Memory B cell (primary cell): Measurements from ENCODE around the gene GRM5.
"Not testable (repeated sequence)": the region's sequence is repeated elsewhere in the genome, so short reads cannot be mapped to it uniquely, and the experiment has no call there.

Experiments used
- ATAC-seq: fragments of 150-1000 bp; cut with Tn5 transposase; 2 replicates; pipeline ENCODE4 v1.10.0; 2021; ENCODE audit warnings: low read depth, mild to moderate bottlenecking, moderate library complexity
- DNase-seq, 2 donors: peaks; one replicate each; pipeline ENCODE4 v3.0.0; 2022; ENCODE audit warnings: low spot score in 2 of 2
- H3K27ac Mint-ChIP-seq: one replicate; pipeline ENCODE4 v1.8.0; 2022; ENCODE audit warnings: mild to moderate bottlenecking, moderate library complexity, mixed read lengths
- H3K27me3 Mint-ChIP-seq: one replicate; pipeline ENCODE4 v1.8.0; 2022; ENCODE audit warnings: mixed read lengths
- H3K36me3 Mint-ChIP-seq: one replicate; pipeline ENCODE4 v1.8.0; 2022; ENCODE audit warnings: mild to moderate bottlenecking, mixed read lengths
- H3K4me1 Mint-ChIP-seq: one replicate; pipeline ENCODE4 v1.8.0; 2022; ENCODE audit warnings: mixed read lengths
- H3K4me3 Mint-ChIP-seq: one replicate; pipeline ENCODE4 v1.8.0; 2022; ENCODE audit warnings: mild to moderate bottlenecking, moderate library complexity, mixed read lengths
- H3K9me3 Mint-ChIP-seq: one replicate; pipeline ENCODE4 v1.8.0; 2022; ENCODE audit warnings: mixed read lengths

GRM5 gene

GRCh38 chr11:88917065-88917464 lies 148.7 kb downstream of the GRM5 start:
- not testable (repeated sequence) for H3K4me3 Mint-ChIP-seq, ATAC-seq, H3K9me3 Mint-ChIP-seq, H3K4me1 Mint-ChIP-seq, H3K36me3 Mint-ChIP-seq, H3K27ac Mint-ChIP-seq, H3K27me3 Mint-ChIP-seq, DNase-seq

GRCh38 chr11:88909500-88909899 lies 156.3 kb downstream of the GRM5 start:
- no peak overlapping the region for H3K4me3 Mint-ChIP-seq
- no peaks in the 10 kb centered on the region for H3K4me1 Mint-ChIP-seq
- H3K36me3 Mint-ChIP-seq: no peaks in the 10 kb centered on the region
- no peak for DNase-seq
- no peak overlapping the region for H3K27ac Mint-ChIP-seq
- H3K9me3 Mint-ChIP-seq: peaks cover 1% of the 10 kb centered on the region
- no peak for ATAC-seq
- no peaks in the 10 kb centered on the region for H3K27me3 Mint-ChIP-seq

GRCh38 chr11:88901436-88901835 lies 164.3 kb downstream of the GRM5 start:
- not testable (repeated sequence) for ATAC-seq, H3K4me3 Mint-ChIP-seq, H3K36me3 Mint-ChIP-seq, H3K4me1 Mint-ChIP-seq, DNase-seq, H3K27me3 Mint-ChIP-seq, H3K27ac Mint-ChIP-seq, H3K9me3 Mint-ChIP-seq

DNA sequence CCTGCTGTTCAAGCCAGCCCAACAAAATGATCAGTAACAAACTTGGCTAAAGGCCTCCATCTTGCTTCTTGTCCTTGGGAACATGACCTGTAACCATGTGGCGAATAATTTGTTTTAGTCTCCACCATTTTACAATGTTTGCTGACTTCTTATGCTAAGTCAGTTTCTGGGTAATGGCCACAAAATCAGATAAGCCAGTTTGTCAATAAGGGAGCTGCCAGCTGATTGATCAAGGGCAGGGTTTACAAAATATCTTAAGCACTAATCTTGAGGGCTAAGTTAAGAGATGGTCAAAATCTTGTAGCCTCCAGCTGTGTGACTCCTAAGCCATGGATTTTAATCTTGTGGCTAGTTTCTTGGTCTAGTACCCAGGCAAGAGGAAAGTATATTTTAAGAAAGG lies 176.9 kb downstream of the GRM5 start:
- not testable (repeated sequence) for H3K4me1 Mint-ChIP-seq, DNase-seq, H3K27ac Mint-ChIP-seq, H3K36me3 Mint-ChIP-seq, H3K27me3 Mint-ChIP-seq, H3K4me3 Mint-ChIP-seq, ATAC-seq, H3K9me3 Mint-ChIP-seq

GRCh38 chr11:88886796-88887195 lies 179.0 kb downstream of the GRM5 start:
- Mint-ChIP-seq H3K36me3 (no peaks in the 10 kb centered on the region), H3K4me1 (no peaks in the 10 kb centered on the region), H3K9me3 (peaks cover 10% of the 10 kb centered on the region), H3K27me3 (no peaks in the 10 kb centered on the region), H3K4me3 (no peak overlapping the region), H3K27ac (no peak overlapping the region)
- no peak for DNase-seq
- no peak for ATAC-seq

DNA sequence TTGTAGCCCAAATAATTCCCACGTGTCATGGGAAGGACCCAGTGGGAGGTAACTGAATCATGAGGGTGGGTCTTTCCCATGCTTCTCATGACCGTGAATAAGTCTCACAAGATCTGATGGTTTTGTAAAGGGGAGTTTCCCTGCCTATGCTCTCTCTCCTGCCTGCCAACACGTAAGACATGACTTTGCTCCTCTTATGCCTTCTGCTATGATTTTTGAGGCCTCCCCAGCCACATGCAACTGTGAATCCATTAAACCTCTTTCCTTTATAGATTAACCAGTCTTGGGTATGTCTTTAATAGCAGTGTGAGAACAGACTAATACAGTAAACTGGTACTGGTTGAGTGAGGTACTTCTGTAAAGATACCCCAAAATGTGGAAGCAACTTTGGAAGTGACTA lies 183.0 kb downstream of the GRM5 start:
- not testable (repeated sequence) for H3K27me3 Mint-ChIP-seq, H3K9me3 Mint-ChIP-seq, DNase-seq, H3K36me3 Mint-ChIP-seq, ATAC-seq, H3K4me3 Mint-ChIP-seq, H3K4me1 Mint-ChIP-seq, H3K27ac Mint-ChIP-seq

DNA sequence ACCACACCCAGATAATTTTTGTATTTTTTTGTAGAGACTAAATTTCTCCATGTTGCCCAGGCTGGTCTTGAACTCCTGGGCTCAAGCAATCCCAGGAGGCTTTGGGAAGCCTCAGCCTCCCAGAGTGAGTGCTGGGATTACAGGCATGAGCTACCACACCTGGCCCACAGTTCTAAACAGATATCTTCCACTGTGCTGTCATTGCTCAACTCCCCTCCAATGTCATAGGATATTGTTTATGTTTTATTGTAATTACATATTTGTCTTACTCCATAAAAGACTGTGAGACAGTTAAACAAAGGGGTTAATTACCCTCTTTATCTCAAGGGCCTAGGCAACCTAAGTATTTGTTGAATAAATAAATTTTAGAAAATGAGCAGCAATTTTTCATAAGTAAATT lies 204.2 kb downstream of the GRM5 start:
- H3K27me3 Mint-ChIP-seq: no peaks in the 10 kb centered on the region
- no peak overlapping the region for H3K27ac Mint-ChIP-seq
- H3K4me3 Mint-ChIP-seq: no peak overlapping the region
- H3K9me3 Mint-ChIP-seq: peaks cover 6% of the 10 kb centered on the region
- DNase-seq (no peak), ATAC-seq (no peak)
- H3K36me3 Mint-ChIP-seq: no peaks in the 10 kb centered on the region
- H3K4me1 Mint-ChIP-seq: no peaks in the 10 kb centered on the region

DNA sequence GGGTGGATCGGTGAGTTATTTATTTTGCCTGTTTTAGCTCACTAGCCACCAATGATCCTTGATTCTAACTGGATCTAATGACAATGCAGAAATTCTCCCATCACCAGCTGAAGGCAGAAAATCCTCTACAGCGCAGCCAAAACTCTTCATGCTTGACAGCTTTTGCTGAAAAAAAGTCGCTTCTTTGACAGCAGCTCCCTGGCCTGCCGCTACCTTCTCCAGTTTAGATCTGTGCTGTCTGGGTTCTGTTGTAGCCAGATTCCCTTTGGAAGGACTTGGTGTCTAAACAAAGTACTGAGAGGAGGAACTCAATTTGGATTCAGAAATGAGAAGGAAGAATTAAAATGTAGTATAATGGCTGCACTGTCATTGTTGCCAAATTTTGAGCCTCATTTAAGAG lies 205.4 kb downstream of the GRM5 start:
- not testable (repeated sequence) for H3K27ac Mint-ChIP-seq, H3K4me3 Mint-ChIP-seq, DNase-seq, ATAC-seq, H3K4me1 Mint-ChIP-seq, H3K9me3 Mint-ChIP-seq, H3K27me3 Mint-ChIP-seq, H3K36me3 Mint-ChIP-seq

- not testable (repeated sequence) for H3K4me1 Mint-ChIP-seq, ATAC-seq, H3K36me3 Mint-ChIP-seq
Observed at GRCh38 chr11:88853963-88854362, 211.8 kb downstream of the GRM5 start.

DNA sequence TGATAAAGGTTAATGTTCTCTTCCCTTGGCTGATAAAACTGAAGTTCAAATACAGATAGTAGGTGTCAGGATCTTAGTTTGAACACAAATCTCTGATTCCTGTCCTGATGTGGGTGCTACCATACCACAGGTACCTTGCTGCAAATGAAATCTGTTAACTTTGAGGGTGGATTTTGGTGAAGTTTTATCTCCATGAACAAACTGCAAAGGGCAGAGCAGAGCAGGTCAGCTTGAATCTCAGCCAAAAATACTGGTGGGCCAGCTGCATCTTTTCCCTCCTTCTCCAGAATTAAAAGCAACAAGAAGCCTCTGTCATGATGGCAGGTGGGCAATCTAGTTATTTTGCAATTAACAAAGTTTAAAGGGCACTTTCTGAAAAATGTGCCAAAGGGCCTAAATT lies 214.2 kb downstream of the GRM5 start:
- H3K4me3 Mint-ChIP-seq, H3K9me3 Mint-ChIP-seq, H3K27ac Mint-ChIP-seq, H3K27me3 Mint-ChIP-seq, ATAC-seq, H3K4me1 Mint-ChIP-seq, H3K36me3 Mint-ChIP-seq, DNase-seq: not testable (repeated sequence)

More at GRCh38 chr11:88853963-88854362, 211.8 kb downstream of the GRM5 start:
- not testable (repeated sequence) for DNase-seq, H3K27ac Mint-ChIP-seq, H3K9me3 Mint-ChIP-seq, H3K4me3 Mint-ChIP-seq, H3K27me3 Mint-ChIP-seq

DNA sequence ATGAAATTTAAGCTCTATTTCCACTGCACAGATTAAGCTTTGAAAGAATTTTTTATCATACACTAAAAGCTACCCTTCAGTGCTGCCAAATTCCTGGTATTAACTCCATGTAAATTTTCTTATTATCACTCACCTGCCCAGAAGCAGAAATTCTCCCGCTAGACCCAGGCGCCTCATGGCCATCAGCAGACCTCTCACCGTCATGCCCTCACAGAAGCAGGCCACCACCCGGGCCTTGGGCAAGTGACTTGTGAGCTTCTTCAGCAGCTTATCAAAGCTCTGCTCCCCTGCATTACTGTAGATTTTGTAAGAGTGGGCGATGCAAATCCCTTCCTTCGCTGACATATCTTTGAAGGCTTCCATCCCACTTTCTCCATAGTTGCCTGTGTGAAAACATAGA lies 216.0 kb downstream of the GRM5 start:
- DNase-seq, H3K36me3 Mint-ChIP-seq, ATAC-seq, H3K27ac Mint-ChIP-seq, H3K9me3 Mint-ChIP-seq, H3K4me1 Mint-ChIP-seq, H3K4me3 Mint-ChIP-seq, H3K27me3 Mint-ChIP-seq: not testable (repeated sequence)

DNA sequence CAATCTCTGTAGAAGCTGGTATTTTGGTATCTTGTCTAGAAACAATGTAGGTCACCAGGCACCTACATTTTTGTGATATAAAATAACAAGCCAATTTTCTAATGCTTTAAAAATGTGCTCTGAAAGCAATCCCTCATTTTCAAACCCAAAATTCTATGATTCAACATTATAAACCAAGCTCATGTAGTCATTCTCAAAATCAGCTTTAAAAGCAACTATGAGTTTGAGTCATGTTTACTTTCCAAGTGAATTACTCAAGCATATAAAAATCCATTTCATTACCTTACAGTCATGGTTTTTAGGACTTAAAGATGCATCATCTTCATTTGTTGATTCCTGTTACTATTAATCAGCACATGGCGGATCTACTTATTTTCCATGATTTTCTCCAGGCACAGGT lies 216.4 kb downstream of the GRM5 start:
- no peak for ATAC-seq

GRCh38 chr11:88846266-88846665 lies 219.5 kb downstream of the GRM5 start:
- not testable (repeated sequence) for ATAC-seq, H3K4me3 Mint-ChIP-seq, H3K27me3 Mint-ChIP-seq, H3K27ac Mint-ChIP-seq, H3K4me1 Mint-ChIP-seq, H3K9me3 Mint-ChIP-seq, H3K36me3 Mint-ChIP-seq, DNase-seq

More for the DNA sequence above, 216.4 kb downstream of the GRM5 start:
- Mint-ChIP-seq H3K9me3 (no peaks in the 10 kb centered on the region), H3K4me3 (no peak overlapping the region), H3K27ac (no peak overlapping the region), H3K4me1 (no peaks in the 10 kb centered on the region), H3K27me3 (no peaks in the 10 kb centered on the region), H3K36me3 (no peaks in the 10 kb centered on the region)
- no peak for DNase-seq

GRCh38 chr11:88844941-88845340 lies 220.8 kb downstream of the GRM5 start:
- not testable (repeated sequence) for ATAC-seq, H3K36me3 Mint-ChIP-seq, H3K4me3 Mint-ChIP-seq, H3K9me3 Mint-ChIP-seq, H3K4me1 Mint-ChIP-seq, H3K27me3 Mint-ChIP-seq, H3K27ac Mint-ChIP-seq, DNase-seq

GRCh38 chr11:88843766-88844426 lies 221.9 kb downstream of the GRM5 start:
- not testable (repeated sequence) for H3K9me3 Mint-ChIP-seq, H3K36me3 Mint-ChIP-seq, H3K4me3 Mint-ChIP-seq, H3K27me3 Mint-ChIP-seq, H3K4me1 Mint-ChIP-seq, H3K27ac Mint-ChIP-seq, ATAC-seq, DNase-seq
